ENCODE data around the gene FAM180B. TPM values are rescaled to one million over a fixed set of nuclear protein-coding genes. Genes with fewer than 3 reads are reported as not detected.

FAM180B gene
- total and polyA plus RNA-seq, 4 donors, result not detected

DNA sequence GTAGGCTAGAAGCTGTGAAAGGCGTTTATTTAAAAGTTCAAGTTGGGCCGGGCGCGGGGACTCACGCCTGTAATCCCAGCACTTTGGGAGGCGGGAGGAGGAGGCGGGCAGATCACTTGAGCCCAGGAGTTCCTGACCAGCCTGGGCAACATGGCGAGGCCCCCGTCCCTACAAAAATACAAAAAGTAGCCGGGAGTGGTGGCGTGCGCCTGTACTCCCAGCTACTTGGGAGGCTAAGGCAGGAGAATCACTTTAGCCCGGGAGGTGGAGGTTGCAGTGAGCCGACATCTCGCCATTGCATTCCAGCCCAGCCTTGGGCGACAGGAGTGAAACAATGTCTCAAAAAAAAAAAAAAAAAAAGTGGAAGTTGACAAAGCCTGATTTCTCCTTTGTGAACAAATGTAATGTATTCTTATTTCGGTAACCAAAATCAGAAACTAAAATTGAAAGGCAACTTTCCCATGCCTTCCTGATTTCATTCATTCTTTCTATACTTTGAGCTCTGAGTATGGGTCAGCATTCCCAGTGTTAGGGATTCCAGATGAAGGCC, 20.3 kb upstream of the FAM180B start:
- TF ChIP-seq, protein P1, sequence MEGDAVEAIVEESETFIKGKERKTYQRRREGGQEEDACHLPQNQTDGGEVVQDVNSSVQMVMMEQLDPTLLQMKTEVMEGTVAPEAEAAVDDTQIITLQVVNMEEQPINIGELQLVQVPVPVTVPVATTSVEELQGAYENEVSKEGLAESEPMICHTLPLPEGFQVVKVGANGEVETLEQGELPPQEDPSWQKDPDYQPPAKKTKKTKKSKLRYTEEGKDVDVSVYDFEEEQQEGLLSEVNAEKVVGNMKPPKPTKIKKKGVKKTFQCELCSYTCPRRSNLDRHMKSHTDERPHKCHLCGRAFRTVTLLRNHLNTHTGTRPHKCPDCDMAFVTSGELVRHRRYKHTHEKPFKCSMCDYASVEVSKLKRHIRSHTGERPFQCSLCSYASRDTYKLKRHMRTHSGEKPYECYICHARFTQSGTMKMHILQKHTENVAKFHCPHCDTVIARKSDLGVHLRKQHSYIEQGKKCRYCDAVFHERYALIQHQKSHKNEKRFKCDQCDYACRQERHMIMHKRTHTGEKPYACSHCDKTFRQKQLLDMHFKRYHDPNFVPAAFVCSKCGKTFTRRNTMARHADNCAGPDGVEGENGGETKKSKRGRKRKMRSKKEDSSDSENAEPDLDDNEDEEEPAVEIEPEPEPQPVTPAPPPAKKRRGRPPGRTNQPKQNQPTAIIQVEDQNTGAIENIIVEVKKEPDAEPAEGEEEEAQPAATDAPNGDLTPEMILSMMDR (IDR thresholded peaks at IDR 0.05; ENCODE audit: low read depth, low read length, missing input control), result no peak
- TF ChIP-seq, protein P2, sequence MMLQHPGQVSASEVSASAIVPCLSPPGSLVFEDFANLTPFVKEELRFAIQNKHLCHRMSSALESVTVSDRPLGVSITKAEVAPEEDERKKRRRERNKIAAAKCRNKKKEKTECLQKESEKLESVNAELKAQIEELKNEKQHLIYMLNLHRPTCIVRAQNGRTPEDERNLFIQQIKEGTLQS (IDR thresholded peaks at IDR 0.05), result no peak
- no peak for TF ChIP-seq SP1 (IDR thresholded peaks at IDR 0.05)
- no peak for TF ChIP-seq HNF4G (IDR thresholded peaks at IDR 0.05)
- no peak for TF ChIP-seq EGR1 (IDR thresholded peaks at IDR 0.05; ENCODE audit: low read depth in 2 of 2)
- TF ChIP-seq, protein P3, sequence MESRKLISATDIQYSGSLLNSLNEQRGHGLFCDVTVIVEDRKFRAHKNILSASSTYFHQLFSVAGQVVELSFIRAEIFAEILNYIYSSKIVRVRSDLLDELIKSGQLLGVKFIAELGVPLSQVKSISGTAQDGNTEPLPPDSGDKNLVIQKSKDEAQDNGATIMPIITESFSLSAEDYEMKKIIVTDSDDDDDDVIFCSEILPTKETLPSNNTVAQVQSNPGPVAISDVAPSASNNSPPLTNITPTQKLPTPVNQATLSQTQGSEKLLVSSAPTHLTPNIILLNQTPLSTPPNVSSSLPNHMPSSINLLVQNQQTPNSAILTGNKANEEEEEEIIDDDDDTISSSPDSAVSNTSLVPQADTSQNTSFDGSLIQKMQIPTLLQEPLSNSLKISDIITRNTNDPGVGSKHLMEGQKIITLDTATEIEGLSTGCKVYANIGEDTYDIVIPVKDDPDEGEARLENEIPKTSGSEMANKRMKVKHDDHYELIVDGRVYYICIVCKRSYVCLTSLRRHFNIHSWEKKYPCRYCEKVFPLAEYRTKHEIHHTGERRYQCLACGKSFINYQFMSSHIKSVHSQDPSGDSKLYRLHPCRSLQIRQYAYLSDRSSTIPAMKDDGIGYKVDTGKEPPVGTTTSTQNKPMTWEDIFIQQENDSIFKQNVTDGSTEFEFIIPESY (IDR thresholded peaks at IDR 0.05), result no peak
- TF ChIP-seq, protein P4, sequence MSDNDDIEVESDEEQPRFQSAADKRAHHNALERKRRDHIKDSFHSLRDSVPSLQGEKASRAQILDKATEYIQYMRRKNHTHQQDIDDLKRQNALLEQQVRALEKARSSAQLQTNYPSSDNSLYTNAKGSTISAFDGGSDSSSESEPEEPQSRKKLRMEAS (IDR thresholded peaks at IDR 0.05), result no peak
- TF ChIP-seq JUND (IDR thresholded peaks at IDR 0.05), result no peak
- TF ChIP-seq TAF1 (conservative IDR thresholded peaks at IDR 0.05), result no peak
- no peak for TF ChIP-seq NR2F2 (IDR thresholded peaks at IDR 0.05)
- TF ChIP-seq FOXA2 (IDR thresholded peaks at IDR 0.05), result no peak
- TF ChIP-seq RAD21 (IDR thresholded peaks at IDR 0.05), result no peak
- TF ChIP-seq HNF4A (conservative IDR thresholded peaks at IDR 0.05), result no peak
- no peak for TF ChIP-seq FOXA1 (IDR thresholded peaks at IDR 0.05)
- TF ChIP-seq, protein P5, sequence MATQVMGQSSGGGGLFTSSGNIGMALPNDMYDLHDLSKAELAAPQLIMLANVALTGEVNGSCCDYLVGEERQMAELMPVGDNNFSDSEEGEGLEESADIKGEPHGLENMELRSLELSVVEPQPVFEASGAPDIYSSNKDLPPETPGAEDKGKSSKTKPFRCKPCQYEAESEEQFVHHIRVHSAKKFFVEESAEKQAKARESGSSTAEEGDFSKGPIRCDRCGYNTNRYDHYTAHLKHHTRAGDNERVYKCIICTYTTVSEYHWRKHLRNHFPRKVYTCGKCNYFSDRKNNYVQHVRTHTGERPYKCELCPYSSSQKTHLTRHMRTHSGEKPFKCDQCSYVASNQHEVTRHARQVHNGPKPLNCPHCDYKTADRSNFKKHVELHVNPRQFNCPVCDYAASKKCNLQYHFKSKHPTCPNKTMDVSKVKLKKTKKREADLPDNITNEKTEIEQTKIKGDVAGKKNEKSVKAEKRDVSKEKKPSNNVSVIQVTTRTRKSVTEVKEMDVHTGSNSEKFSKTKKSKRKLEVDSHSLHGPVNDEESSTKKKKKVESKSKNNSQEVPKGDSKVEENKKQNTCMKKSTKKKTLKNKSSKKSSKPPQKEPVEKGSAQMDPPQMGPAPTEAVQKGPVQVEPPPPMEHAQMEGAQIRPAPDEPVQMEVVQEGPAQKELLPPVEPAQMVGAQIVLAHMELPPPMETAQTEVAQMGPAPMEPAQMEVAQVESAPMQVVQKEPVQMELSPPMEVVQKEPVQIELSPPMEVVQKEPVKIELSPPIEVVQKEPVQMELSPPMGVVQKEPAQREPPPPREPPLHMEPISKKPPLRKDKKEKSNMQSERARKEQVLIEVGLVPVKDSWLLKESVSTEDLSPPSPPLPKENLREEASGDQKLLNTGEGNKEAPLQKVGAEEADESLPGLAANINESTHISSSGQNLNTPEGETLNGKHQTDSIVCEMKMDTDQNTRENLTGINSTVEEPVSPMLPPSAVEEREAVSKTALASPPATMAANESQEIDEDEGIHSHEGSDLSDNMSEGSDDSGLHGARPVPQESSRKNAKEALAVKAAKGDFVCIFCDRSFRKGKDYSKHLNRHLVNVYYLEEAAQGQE (IDR thresholded peaks at IDR 0.05), result no peak
- TF ChIP-seq GABPA (IDR thresholded peaks at IDR 0.05 in 1 of 2, conservative IDR thresholded peaks at IDR 0.05 in 1 of 2), result no peak
- TF ChIP-seq YY1 (IDR thresholded peaks at IDR 0.05), result no peak
- no peak for TF ChIP-seq RXRA (IDR thresholded peaks at IDR 0.05)
- Histone ChIP-seq H3K4me1 (ENCODE audit: control insufficient read depth in 4 of 4, insufficient read depth in 4 of 4, low read length in 3 of 4) (peaks cover 0 to 16% (median 5%) of the 10 kb centered on the region in 4 donors), H3K4me3 (ENCODE audit: low read depth in 1 of 3, low read length in 3 of 3) (peak overlapping the region; percentile 75 to 92 (median 85)), H3K27me3 (ENCODE audit: control insufficient read depth in 4 of 4, insufficient read depth in 4 of 4, low read length in 3 of 4) (no peaks in the 10 kb centered on the region), H3K9ac (ENCODE audit: low read depth in 1 of 2, low read length in 2 of 2) (peak overlapping the region; percentile 68 to 96), H3K27ac (ENCODE audit: low read depth in 1 of 2, low read length in 2 of 2) (peak overlapping the region; percentile 66 to 73), H3K9me3 (ENCODE audit: control insufficient read depth in 4 of 4, low read length in 3 of 4) (no peaks in the 10 kb centered on the region), H3K36me3 (ENCODE audit: control insufficient read depth in 4 of 4, insufficient read depth in 3 of 4, low read depth in 1 of 4, low read length in 3 of 4) (peaks cover 0 to 7% (median under 1%) of the 10 kb centered on the region in 4 donors)
- no peak for DNase-seq (ENCODE audit: low spot score)
- WGBS, result 31% methylated on average over 17 of the region's 17 CpGs
